CD4-positive, alpha-beta T cell treated with Interleukin-4 for 1 hour (primary cell): ENCODE data around the gene NME3.

Source experiments
- DNase-seq, 2 donors: peaks; one replicate each; pipeline ENCODE4 v3.0.0-alpha.2; 2020 to 2022

Gene NME3

DNA sequence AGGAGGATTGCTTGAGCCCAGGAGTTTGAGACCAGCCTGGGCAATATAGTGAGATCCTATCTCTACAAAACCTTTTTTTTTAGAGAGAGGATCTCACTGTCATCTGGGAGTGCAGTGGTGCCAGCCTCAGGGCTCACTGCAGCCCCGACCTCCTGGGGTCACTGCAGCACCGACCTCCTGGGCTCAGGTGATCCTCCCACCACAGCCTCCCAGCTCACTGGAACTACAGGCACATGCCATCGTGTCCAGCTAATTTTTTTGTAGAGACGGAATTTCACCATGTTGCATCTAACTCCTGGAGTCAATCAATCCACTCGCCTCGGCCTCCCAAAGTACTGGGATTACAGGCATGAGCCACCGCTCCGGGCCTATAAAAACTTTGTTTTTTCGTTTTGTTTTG, 50.0 kb downstream of the NME3 start:
- DNase-seq = no peak
